SU-DHL-6 (cell line): ENCODE measurements around the gene SYCP1.

Experiments
- EZH2phosphoT487 ChIP-seq: fragments of 200-600 bp; sonication (generic), shearing (Covaris generic); conservative IDR thresholded peaks from 2 replicates; pipeline ENCODE4 v1.6.1; 2018; ENCODE audit warnings: mild to moderate bottlenecking, antibody characterized with exemption, low read length, moderate library complexity, mixed read lengths
- TF ChIP-seq, protein P1 (sequence below): fragments of 200-600 bp; sonication (generic); IDR thresholded peaks from one replicate; pipeline ENCODE4 v1.5.1; 2017; ENCODE audit warnings: antibody characterized with exemption, mild to moderate bottlenecking, low read length, moderate library complexity; ENCODE audit not compliant: insufficient read depth, poor library complexity, severe bottlenecking

DNA sequence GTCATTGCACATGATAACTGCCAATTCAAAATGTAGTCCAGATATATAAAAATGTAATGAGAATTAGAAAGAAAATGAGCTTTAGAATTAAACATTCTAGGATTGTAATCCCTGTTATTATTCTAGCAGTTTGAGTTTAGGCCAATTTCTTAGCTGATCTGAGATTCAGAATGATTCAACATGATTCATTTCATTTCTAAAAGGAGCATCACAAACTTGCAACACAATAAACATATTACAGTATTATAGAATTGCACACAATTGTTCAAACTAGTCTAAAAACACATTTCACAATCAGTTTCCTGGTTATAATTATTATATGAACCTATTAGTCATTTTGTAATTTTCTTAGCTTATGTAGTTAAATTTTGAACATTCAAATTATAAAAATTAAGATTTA is 131.6 kb downstream of the SYCP1 start:
- TF ChIP-seq, protein P1, sequence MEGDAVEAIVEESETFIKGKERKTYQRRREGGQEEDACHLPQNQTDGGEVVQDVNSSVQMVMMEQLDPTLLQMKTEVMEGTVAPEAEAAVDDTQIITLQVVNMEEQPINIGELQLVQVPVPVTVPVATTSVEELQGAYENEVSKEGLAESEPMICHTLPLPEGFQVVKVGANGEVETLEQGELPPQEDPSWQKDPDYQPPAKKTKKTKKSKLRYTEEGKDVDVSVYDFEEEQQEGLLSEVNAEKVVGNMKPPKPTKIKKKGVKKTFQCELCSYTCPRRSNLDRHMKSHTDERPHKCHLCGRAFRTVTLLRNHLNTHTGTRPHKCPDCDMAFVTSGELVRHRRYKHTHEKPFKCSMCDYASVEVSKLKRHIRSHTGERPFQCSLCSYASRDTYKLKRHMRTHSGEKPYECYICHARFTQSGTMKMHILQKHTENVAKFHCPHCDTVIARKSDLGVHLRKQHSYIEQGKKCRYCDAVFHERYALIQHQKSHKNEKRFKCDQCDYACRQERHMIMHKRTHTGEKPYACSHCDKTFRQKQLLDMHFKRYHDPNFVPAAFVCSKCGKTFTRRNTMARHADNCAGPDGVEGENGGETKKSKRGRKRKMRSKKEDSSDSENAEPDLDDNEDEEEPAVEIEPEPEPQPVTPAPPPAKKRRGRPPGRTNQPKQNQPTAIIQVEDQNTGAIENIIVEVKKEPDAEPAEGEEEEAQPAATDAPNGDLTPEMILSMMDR = no peak
- TF ChIP-seq EZH2phosphoT487 = no peak
